Adipocyte (in vitro differentiated cells): ENCODE results near the gene PACS2.
A peak's percentile ranks its signal among the peaks of the same experiment; 100 is the strongest.
"Not testable (repeated sequence)": the region's sequence is repeated elsewhere in the genome, so short reads cannot be mapped to it uniquely, and the experiment has no call there.

Experiments used
- DNase-seq: peaks from one replicate; pipeline ENCODE4 v3.0.0-alpha.2; 2015; ENCODE audit warnings: low read depth
- H3K27me3 ChIP-seq: replicated peaks from 2 replicates; pipeline ENCODE4 v1.7.0; 2013; ENCODE audit warnings: mild to moderate bottlenecking, low read length, moderate library complexity; ENCODE audit not compliant: control insufficient read depth, insufficient read depth
- H3K36me3 ChIP-seq: 2 replicates; pipeline ENCODE4 v1.7.0; 2013; ENCODE audit warnings: low read length, mild to moderate bottlenecking, moderate library complexity; ENCODE audit not compliant: control insufficient read depth, insufficient read depth, severe bottlenecking
- H3K4me1 ChIP-seq: 2 replicates; pipeline ENCODE4 v1.7.0; 2013; ENCODE audit warnings: mild to moderate bottlenecking, low read length, moderate library complexity; ENCODE audit not compliant: control insufficient read depth, insufficient read depth
- H3K4me3 ChIP-seq: 2 replicates; pipeline ENCODE4 v1.7.0; 2013; ENCODE audit warnings: mild to moderate bottlenecking, low read length, moderate library complexity
- H3K9ac ChIP-seq: 2 replicates; pipeline ENCODE4 v1.7.0; 2013; ENCODE audit warnings: mild to moderate bottlenecking, low read length, moderate library complexity
- H3K9me3 ChIP-seq: 2 replicates; pipeline ENCODE4 v1.7.0; 2013; ENCODE audit warnings: mild to moderate bottlenecking, low read length, moderate library complexity; ENCODE audit not compliant: control insufficient read depth

Gene PACS2

GRCh38 chr14:105317546-105317945 is 3.0 kb downstream of the PACS2 start:
- peaks cover 36% of the 10 kb centered on the region for H3K4me1 ChIP-seq
- no peaks in the 10 kb centered on the region for H3K9me3 ChIP-seq
- no peaks in the 10 kb centered on the region for H3K27me3 ChIP-seq
- H3K4me3 ChIP-seq, result peak overlapping the region; percentile 71
- H3K9ac ChIP-seq, result peak overlapping the region; percentile 76
- H3K36me3 ChIP-seq, result no peaks in the 10 kb centered on the region
- DNase-seq, result peak; percentile 38

- DNase-seq, result no peak
- Histone ChIP-seq H3K36me3 (no peaks in the 10 kb centered on the region), H3K9me3 (no peaks in the 10 kb centered on the region), H3K9ac (no peak overlapping the region), H3K4me3 (no peak overlapping the region), H3K4me1 (peaks cover 2% of the 10 kb centered on the region), H3K27me3 (no peaks in the 10 kb centered on the region)
Measured at GRCh38 chr14:105322791-105323556, 8.4 kb downstream of the PACS2 start.

GRCh38 chr14:105323663-105324062 is 9.1 kb downstream of the PACS2 start:
- no peak overlapping the region for H3K4me3 ChIP-seq
- DNase-seq, result no peak
- no peak overlapping the region for H3K9ac ChIP-seq
- no peaks in the 10 kb centered on the region for H3K9me3 ChIP-seq
- no peaks in the 10 kb centered on the region for H3K27me3 ChIP-seq
- H3K36me3 ChIP-seq, result no peaks in the 10 kb centered on the region
- no peaks in the 10 kb centered on the region for H3K4me1 ChIP-seq

GRCh38 chr14:105324080-105324778 is 9.7 kb downstream of the PACS2 start:
- H3K4me3 ChIP-seq, result no peak overlapping the region
- no peaks in the 10 kb centered on the region for H3K36me3 ChIP-seq
- no peaks in the 10 kb centered on the region for H3K4me1 ChIP-seq
- no peaks in the 10 kb centered on the region for H3K27me3 ChIP-seq
- H3K9ac ChIP-seq, result no peak overlapping the region
- H3K9me3 ChIP-seq, result no peaks in the 10 kb centered on the region
- no peak for DNase-seq

- no peaks in the 10 kb centered on the region for H3K4me1 ChIP-seq
- H3K9ac ChIP-seq, result no peak overlapping the region
- no peaks in the 10 kb centered on the region for H3K9me3 ChIP-seq
- no peaks in the 10 kb centered on the region for H3K36me3 ChIP-seq
- H3K27me3 ChIP-seq, result no peaks in the 10 kb centered on the region
- DNase-seq, result no peak
- no peak overlapping the region for H3K4me3 ChIP-seq
Measured at GRCh38 chr14:105324871-105325270, 10.3 kb downstream of the PACS2 start.

- DNase-seq, result no peak
- H3K4me3 ChIP-seq, result no peak overlapping the region
- H3K36me3 ChIP-seq, result no peaks in the 10 kb centered on the region
- no peaks in the 10 kb centered on the region for H3K27me3 ChIP-seq
- H3K9me3 ChIP-seq, result no peaks in the 10 kb centered on the region
- H3K4me1 ChIP-seq, result no peaks in the 10 kb centered on the region
- H3K9ac ChIP-seq, result no peak overlapping the region
Measured at GRCh38 chr14:105325303-105325702, 10.8 kb downstream of the PACS2 start.

GRCh38 chr14:105325716-105326567 is 11.4 kb downstream of the PACS2 start:
- no peak overlapping the region for H3K4me3 ChIP-seq
- H3K4me1 ChIP-seq, result peaks cover 4% of the 10 kb centered on the region
- H3K36me3 ChIP-seq, result no peaks in the 10 kb centered on the region
- H3K9ac ChIP-seq, result no peak overlapping the region
- H3K9me3 ChIP-seq, result no peaks in the 10 kb centered on the region
- DNase-seq, result no peak
- H3K27me3 ChIP-seq, result no peaks in the 10 kb centered on the region

- Histone ChIP-seq H3K9me3 (no peaks in the 10 kb centered on the region), H3K9ac (no peak overlapping the region), H3K36me3 (no peaks in the 10 kb centered on the region), H3K4me3 (no peak overlapping the region), H3K27me3 (no peaks in the 10 kb centered on the region), H3K4me1 (peaks cover 4% of the 10 kb centered on the region)
- DNase-seq, result no peak
Measured at GRCh38 chr14:105326568-105326867, 12.0 kb downstream of the PACS2 start.

GRCh38 chr14:105326891-105327694 is 12.5 kb downstream of the PACS2 start:
- DNase-seq, result no peak
- Histone ChIP-seq H3K36me3 (no peaks in the 10 kb centered on the region), H3K27me3 (no peaks in the 10 kb centered on the region), H3K4me3 (no peak overlapping the region), H3K9ac (no peak overlapping the region), H3K4me1 (peaks cover 4% of the 10 kb centered on the region), H3K9me3 (no peaks in the 10 kb centered on the region)

- not testable (repeated sequence) for H3K9me3 ChIP-seq, DNase-seq, H3K4me3 ChIP-seq, H3K9ac ChIP-seq, H3K27me3 ChIP-seq, H3K4me1 ChIP-seq, H3K36me3 ChIP-seq
Measured at GRCh38 chr14:105327695-105328045, 13.1 kb downstream of the PACS2 start.
